Fibroblast of mammary gland (primary cell): Measurements from ENCODE around the gene NRXN3.

Experiments used
- DNase-seq: peaks from one replicate; pipeline ENCODE4 v3.0.0-alpha.2; 2010; ENCODE audit warnings: low read depth
- H3K4me3 ChIP-seq: 2 replicates; pipeline ENCODE4 v1.5.1; 2011; ENCODE audit warnings: low read depth, mild to moderate bottlenecking, low read length, moderate library complexity; ENCODE audit not compliant: control insufficient read depth
- TF ChIP-seq, protein P1 (sequence below): conservative IDR thresholded peaks from 2 replicates; pipeline ENCODE4 v1.5.1; 2011; ENCODE audit warnings: low read depth, low read length, inconsistent platforms; ENCODE audit not compliant: control insufficient read depth, insufficient read depth

The NRXN3 gene

DNA sequence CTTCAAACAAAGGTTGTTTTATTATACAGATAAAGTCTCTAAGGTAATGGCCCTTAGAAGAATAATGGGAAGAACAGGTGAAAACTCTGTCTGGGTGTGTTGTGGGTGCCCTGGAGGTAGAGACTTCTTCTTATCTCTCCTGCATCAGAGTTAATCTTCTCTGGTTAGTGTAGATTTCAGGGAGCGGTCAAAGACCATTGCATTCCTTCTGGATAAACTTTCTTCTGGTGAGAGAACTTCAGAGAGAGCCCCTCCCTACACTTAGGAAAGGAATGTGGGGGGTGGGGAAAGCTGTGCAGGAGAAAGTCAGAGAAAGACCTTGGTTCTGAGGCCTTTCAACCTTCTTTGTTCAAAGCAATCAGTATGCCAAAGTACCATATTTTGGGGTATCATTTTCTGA lies 1382.6 kb downstream of the NRXN3 start:
- DNase-seq = no peak
- TF ChIP-seq, protein P1, sequence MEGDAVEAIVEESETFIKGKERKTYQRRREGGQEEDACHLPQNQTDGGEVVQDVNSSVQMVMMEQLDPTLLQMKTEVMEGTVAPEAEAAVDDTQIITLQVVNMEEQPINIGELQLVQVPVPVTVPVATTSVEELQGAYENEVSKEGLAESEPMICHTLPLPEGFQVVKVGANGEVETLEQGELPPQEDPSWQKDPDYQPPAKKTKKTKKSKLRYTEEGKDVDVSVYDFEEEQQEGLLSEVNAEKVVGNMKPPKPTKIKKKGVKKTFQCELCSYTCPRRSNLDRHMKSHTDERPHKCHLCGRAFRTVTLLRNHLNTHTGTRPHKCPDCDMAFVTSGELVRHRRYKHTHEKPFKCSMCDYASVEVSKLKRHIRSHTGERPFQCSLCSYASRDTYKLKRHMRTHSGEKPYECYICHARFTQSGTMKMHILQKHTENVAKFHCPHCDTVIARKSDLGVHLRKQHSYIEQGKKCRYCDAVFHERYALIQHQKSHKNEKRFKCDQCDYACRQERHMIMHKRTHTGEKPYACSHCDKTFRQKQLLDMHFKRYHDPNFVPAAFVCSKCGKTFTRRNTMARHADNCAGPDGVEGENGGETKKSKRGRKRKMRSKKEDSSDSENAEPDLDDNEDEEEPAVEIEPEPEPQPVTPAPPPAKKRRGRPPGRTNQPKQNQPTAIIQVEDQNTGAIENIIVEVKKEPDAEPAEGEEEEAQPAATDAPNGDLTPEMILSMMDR = no peak
- H3K4me3 ChIP-seq = no peak overlapping the region

DNA sequence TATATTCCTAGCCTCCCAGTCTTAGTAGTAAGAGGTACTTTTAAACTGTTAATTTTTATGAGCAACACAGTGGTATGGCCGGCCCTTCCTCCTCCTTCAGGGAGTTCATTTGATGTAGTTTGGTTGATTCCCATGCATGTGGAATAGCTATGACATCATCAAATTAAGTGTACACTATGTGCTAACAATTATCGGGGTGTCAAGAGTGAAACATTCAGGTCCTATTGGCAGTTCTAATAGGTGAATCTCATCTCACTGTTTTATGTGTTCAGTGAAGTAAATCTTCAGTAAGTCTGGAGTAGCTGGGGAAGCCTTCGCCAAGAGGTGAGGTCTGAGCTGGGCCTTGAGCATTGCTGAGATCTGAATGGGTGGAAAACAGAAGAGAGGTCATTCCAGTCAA lies 1384.6 kb downstream of the NRXN3 start:
- TF ChIP-seq, protein P1 = no peak
- H3K4me3 ChIP-seq = no peak overlapping the region
- no peak for DNase-seq

DNA sequence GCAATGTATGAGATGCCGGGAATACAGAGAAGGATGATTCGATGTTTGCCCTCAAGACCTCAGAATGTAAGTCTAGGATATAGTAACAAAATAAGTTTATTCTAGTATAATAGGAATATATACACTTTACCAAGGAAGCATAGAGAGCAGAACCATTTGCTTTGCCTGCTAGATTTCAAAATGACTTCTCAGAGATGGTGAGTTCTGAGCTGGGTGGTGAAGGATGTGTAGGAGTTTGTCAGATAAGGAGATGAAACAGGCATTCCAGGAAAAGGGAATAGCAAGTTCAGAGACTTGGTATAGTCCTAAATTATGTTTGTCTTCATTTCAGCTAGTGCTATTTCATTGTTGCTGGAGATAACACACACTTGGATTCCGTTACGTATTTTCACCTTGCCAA lies 1385.3 kb downstream of the NRXN3 start:
- DNase-seq = no peak
- no peak overlapping the region for H3K4me3 ChIP-seq
- TF ChIP-seq, protein P1 = no peak

DNA sequence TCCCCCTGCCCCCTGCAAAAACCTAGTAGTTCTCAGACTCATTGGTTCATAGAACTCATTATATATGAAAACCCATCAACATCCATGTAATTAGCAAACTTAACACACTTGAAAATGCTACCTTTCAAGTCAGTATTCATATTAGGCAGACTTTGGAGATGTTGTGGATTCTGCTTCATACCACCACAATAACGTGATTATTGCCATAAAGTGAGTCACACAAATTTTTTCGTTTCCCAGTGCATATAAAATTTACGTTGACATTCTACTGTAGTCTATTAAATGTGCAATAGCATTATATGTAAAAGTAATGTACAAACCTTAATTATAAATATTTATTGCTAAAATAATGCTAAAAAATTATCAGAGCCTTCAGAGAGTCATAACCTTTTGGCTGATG lies 1387.1 kb downstream of the NRXN3 start:
- DNase-seq = no peak
- H3K4me3 ChIP-seq = no peak overlapping the region
- TF ChIP-seq, protein P1 = no peak

GRCh38 chr14:79562185-79562584 lies 1392.0 kb downstream of the NRXN3 start:
- H3K4me3 ChIP-seq = no peak overlapping the region
- no peak for DNase-seq
- TF ChIP-seq, protein P1 = no peak

DNA sequence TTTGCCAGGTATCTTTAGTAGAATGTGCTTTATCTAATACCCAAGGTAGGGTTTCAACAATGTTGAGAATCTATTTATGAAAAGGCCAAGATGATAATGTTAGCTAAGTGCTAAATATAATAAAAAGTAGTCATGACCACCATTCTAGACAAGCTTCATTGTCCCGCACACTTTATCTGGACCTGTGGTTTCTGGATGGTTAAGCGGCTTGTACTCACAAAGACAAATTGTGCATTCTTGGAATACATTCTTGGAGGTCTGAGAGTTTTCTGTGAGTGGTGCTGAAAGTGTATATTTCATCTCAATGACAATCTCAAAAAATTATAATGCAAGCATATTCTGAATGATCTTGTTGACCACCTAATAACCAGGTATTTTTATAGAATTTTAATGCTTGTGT lies 1394.2 kb downstream of the NRXN3 start:
- TF ChIP-seq, protein P1 = no peak
- no peak for DNase-seq

DNA sequence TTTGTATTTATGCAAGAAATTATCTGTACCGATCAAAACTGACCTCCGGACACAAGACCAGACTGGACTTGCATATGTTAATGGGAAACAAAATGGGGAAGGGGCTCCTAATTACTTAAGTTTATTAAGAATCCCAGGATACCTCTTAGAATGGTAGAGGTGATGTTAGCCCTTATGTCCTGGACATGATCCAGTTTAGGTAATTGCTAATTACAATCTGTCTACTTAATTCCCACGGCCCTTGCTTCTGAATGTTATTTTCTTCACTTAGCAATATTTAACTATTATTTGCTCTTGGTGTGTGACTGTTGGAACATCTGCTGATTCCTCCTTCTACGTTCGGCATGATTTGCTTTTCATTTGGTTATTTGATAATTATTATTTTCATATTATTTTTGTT lies 1397.1 kb downstream of the NRXN3 start:
- DNase-seq = no peak
- no peak overlapping the region for H3K4me3 ChIP-seq
- TF ChIP-seq, protein P1 = no peak

More for the DNA sequence above, 1394.2 kb downstream of the NRXN3 start:
- no peak overlapping the region for H3K4me3 ChIP-seq
